ENCODE data around the gene HMX2.

Gene HMX2

GRCh38 chr10:123147635-123148413 lies at the start of gene HMX2:
Gene HMX2 (plus strand): TSS chr10:123148136. CDS start chr10:123148379, 243 bp downstream.
- no peak for DNase-seq

- no peak for DNase-seq
Measured at GRCh38 chr10:123100030-123100762, 47.7 kb upstream of the HMX2 start.

GRCh38 chr10:123101872-123102271 lies 46.1 kb upstream of the HMX2 start:
- no peak for DNase-seq

- no peak for DNase-seq
Measured at GRCh38 chr10:123102673-123103072, 45.3 kb upstream of the HMX2 start.

- DNase-seq: no peak
Measured at GRCh38 chr10:123103944-123104343, 44.0 kb upstream of the HMX2 start.

GRCh38 chr10:123109466-123109865 lies 38.5 kb upstream of the HMX2 start:
- DNase-seq: no peak

- no peak for DNase-seq
Measured at GRCh38 chr10:123117644-123118417, 30.1 kb upstream of the HMX2 start.

- no peak for DNase-seq
Measured at GRCh38 chr10:123119081-123119480, 28.9 kb upstream of the HMX2 start.

- DNase-seq: no peak
Measured at GRCh38 chr10:123126246-123126645, 21.7 kb upstream of the HMX2 start.

- no peak for DNase-seq
Measured at GRCh38 chr10:123129618-123130271, 18.2 kb upstream of the HMX2 start.

GRCh38 chr10:123132576-123133477 lies 15.1 kb upstream of the HMX2 start:
- peak; percentile 79 for DNase-seq

GRCh38 chr10:123133541-123134342 lies 14.2 kb upstream of the HMX2 start:
- no peak for DNase-seq

GRCh38 chr10:123134343-123134914 lies 13.5 kb upstream of the HMX2 start:
- no peak for DNase-seq

GRCh38 chr10:123134915-123135414 lies 13.0 kb upstream of the HMX2 start:
- no peak for DNase-seq

- DNase-seq: peak; percentile 43
Measured at GRCh38 chr10:123135415-123136141, 12.4 kb upstream of the HMX2 start, which contains the start of gene HMX3. Gene HMX3 (plus strand): TSS chr10:123135970. CDS start chr10:123136051, 81 bp downstream.

- DNase-seq: no peak
Measured at GRCh38 chr10:123136221-123136805, 11.6 kb upstream of the HMX2 start.

- DNase-seq: peak; percentile 30
Measured at GRCh38 chr10:123136806-123137642, 10.9 kb upstream of the HMX2 start.

- DNase-seq: no peak
Measured at GRCh38 chr10:123139165-123139520, 8.8 kb upstream of the HMX2 start.
